ENCODE data around the gene RAP1GAP. TPM values are rescaled to one million over a fixed set of nuclear protein-coding genes. Genes with fewer than 3 reads are reported as not detected.

RAP1GAP gene
- polyA plus RNA-seq, 2 of the 4 experiments (the other 2 are of a cell fraction): 5.4 to 16.7 TPM

- POLR2A ChIA-PET: no interaction called here
- no peak overlapping the region for H3K4me2 ChIP-seq
- no peak overlapping the region for H3K4me3 ChIP-seq
- ATAC-seq (no peak), DNase-seq (ENCODE audit: low read depth in 1 of 2, low spot score in 1 of 2) (no peak), FAIRE-seq (no peak)
- TF ChIP-seq TFCP2L1 (CRISPR knock-in tag; IDR thresholded peaks at IDR 0.05) (no peak), CTCF (IDR thresholded peaks at IDR 0.05) (no peak), POLR2AphosphoS2 (conservative IDR thresholded peaks at IDR 0.05; ENCODE audit: low read length) (no peak), FOXS1 (CRISPR knock-in tag; IDR thresholded peaks at IDR 0.05) (no peak), HOXA7 (CRISPR knock-in tag; IDR thresholded peaks at IDR 0.05) (no peak), HES2 (IDR thresholded peaks at IDR 0.05) (no peak), CHD2 (IDR thresholded peaks at IDR 0.05; ENCODE audit: low read length, partially characterized antibody) (no peak), MAX (IDR thresholded peaks at IDR 0.05) (no peak), RARB (CRISPR knock-in tag; IDR thresholded peaks at IDR 0.05) (no peak), CEBPB (IDR thresholded peaks at IDR 0.05) (no peak), EP300 (IDR thresholded peaks at IDR 0.05) (no peak), CHD4 (IDR thresholded peaks at IDR 0.05; ENCODE audit: borderline replicate concordance) (no peak), RCOR1 (IDR thresholded peaks at IDR 0.05; ENCODE audit: low read depth, low read length) (no peak)
- 56% methylated on average over 8 of the region's 23 CpGs for WGBS (ENCODE audit: missing lambda C conversion rate)
- H3K4me1 ChIP-seq: peaks cover 25% of the 10 kb centered on the region
- CTCF ChIA-PET: interaction anchor here (0.7 kb wide), 1 partner anchor 218 kb away, joined by 4 read pairs; no protein-coding TSS in a partner anchor
- no peaks in the 10 kb centered on the region for H3K9me3 ChIP-seq
- no peak overlapping the region for H3K27ac ChIP-seq
Measured at GRCh38 chr1:21590126-21590880, 78.9 kb downstream of the RAP1GAP start.

GRCh38 chr1:21589618-21590017, 79.5 kb downstream of the RAP1GAP start:
- no peak overlapping the region for H3K4me3 ChIP-seq
- POLR2A ChIA-PET: no interaction called here
- CTCF ChIA-PET: no interaction called here
- no peak for DNase-seq (ENCODE audit: low read depth in 1 of 2, low spot score in 1 of 2)
- H3K4me1 ChIP-seq: peaks cover 20% of the 10 kb centered on the region
- no peak for FAIRE-seq
- no peak overlapping the region for H3K4me2 ChIP-seq
- 90% methylated on average over 4 of the region's 5 CpGs for WGBS (ENCODE audit: missing lambda C conversion rate)
- TF ChIP-seq ZNF302 (CRISPR knock-in tag; IDR thresholded peaks at IDR 0.05) (no peak), FOXS1 (CRISPR knock-in tag; IDR thresholded peaks at IDR 0.05) (no peak), ELK1 (IDR thresholded peaks at IDR 0.05; ENCODE audit: low read depth, low read length) (no peak), BHLHE40 (IDR thresholded peaks at IDR 0.05; ENCODE audit: low read depth, low read length) (no peak), MYC (IDR thresholded peaks at IDR 0.05; ENCODE audit: borderline replicate concordance, low read length) (no peak), HOXA7 (CRISPR knock-in tag; IDR thresholded peaks at IDR 0.05) (no peak), ATOH8 (CRISPR knock-in tag; IDR thresholded peaks at IDR 0.05; ENCODE audit: low read depth) (no peak), CHD2 (IDR thresholded peaks at IDR 0.05; ENCODE audit: low read length, partially characterized antibody) (no peak), GATA3 (IDR thresholded peaks at IDR 0.05; ENCODE audit: borderline replicate concordance) (no peak), TP53 (CRISPR knock-in tag; IDR thresholded peaks at IDR 0.05) (no peak), JUN (IDR thresholded peaks at IDR 0.05) (no peak), NPAS2 (CRISPR knock-in tag; IDR thresholded peaks at IDR 0.05; ENCODE audit: borderline replicate concordance) (no peak), ZFP36 (IDR thresholded peaks at IDR 0.05; ENCODE audit: borderline replicate concordance, partially characterized antibody) (no peak), FOSB (CRISPR knock-in tag; IDR thresholded peaks at IDR 0.05) (no peak), HDAC2 (IDR thresholded peaks at IDR 0.05) (no peak)
- no peak for ATAC-seq
- H3K27ac ChIP-seq: no peak overlapping the region
- no peaks in the 10 kb centered on the region for H3K9me3 ChIP-seq

Data from A549 (cell line).